HEK293 (cell line): ENCODE measurements around the gene ANO2.

ENCODE experiments used
- REPIN1 ChIP-seq: fragments of 450-650 bp; formaldehyde crosslinking; IDR thresholded peaks from 2 replicates; pipeline ENCODE4 v1.5.1; 2017; ENCODE audit warnings: missing biosample characterization, missing genetic modification characterization, low read depth
- ZNF174 ChIP-seq: fragments of 450-650 bp; formaldehyde crosslinking; IDR thresholded peaks from 2 replicates; pipeline ENCODE4 v1.5.0; 2017; ENCODE audit warnings: missing biosample characterization, mild to moderate bottlenecking, missing genetic modification characterization
- ZNF175 ChIP-seq: fragments of 450-650 bp; formaldehyde crosslinking; IDR thresholded peaks from 2 replicates; pipeline ENCODE4 v1.5.1; 2016; ENCODE audit warnings: missing biosample characterization, missing genetic modification characterization
- ZNF274 ChIP-seq, 2 experiments: fragments of 200-500 bp in 1 of 2; fragments of 450-650 bp in 1 of 2; sonication (Bioruptor generic) in 1 of 2; formaldehyde crosslinking in 1 of 2; IDR thresholded peaks; 2 replicates each; pipeline versions ENCODE4 v1.5.1 to v1.6.1; 2014 to 2016; ENCODE audit warnings: borderline replicate concordance in 1 of 2, inconsistent platforms in 1 of 2, low read length in 1 of 2, missing biosample characterization in 1 of 2, missing genetic modification characterization in 1 of 2
- ZNF362 ChIP-seq: fragments of 450-650 bp; formaldehyde crosslinking; IDR thresholded peaks from 2 replicates; pipeline ENCODE4 v1.5.1; 2016; ENCODE audit warnings: missing biosample characterization, missing genetic modification characterization
- ZNF704 ChIP-seq: fragments of 450-650 bp; formaldehyde crosslinking; IDR thresholded peaks from 2 replicates; pipeline ENCODE4 v1.5.1; 2016; ENCODE audit warnings: missing biosample characterization, missing genetic modification characterization
- ZSCAN5A ChIP-seq: fragments of 450-650 bp; formaldehyde crosslinking; IDR thresholded peaks from 2 replicates; pipeline ENCODE4 v1.5.1; 2016; ENCODE audit warnings: missing biosample characterization, missing genetic modification characterization
- TF ChIP-seq, protein P1 (sequence below): sonication (generic); formaldehyde crosslinking; IDR thresholded peaks from 2 replicates; pipeline ENCODE4 v1.8.1; 2022; ENCODE audit warnings: mild to moderate bottlenecking, moderate library complexity, missing genetic modification reagents
- TF ChIP-seq, protein P2 (sequence below): fragments of 450-650 bp; formaldehyde crosslinking; IDR thresholded peaks from 2 replicates; pipeline ENCODE4 v1.5.1; 2016; ENCODE audit warnings: missing biosample characterization, missing genetic modification characterization

DNA sequence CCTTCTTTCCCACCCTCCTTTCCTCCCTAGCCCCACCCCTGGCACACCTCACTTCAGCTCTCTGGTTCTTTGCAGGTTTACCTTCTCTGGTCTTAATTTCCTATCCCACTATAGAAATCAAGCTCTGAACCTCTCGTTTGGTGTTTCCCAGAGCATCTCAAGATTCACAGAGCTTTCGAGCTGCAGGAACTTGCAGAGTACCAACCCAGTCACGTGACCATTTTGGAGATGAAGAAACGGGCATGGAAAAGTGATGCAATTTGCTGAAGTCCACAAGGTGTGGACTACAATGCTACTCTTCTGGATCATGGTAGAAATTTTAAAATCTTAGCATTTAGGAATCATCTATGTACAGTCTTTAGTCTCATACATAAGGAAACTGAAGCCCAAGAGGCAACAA lies 307.4 kb downstream of the ANO2 start:
- TF ChIP-seq, protein P1, sequence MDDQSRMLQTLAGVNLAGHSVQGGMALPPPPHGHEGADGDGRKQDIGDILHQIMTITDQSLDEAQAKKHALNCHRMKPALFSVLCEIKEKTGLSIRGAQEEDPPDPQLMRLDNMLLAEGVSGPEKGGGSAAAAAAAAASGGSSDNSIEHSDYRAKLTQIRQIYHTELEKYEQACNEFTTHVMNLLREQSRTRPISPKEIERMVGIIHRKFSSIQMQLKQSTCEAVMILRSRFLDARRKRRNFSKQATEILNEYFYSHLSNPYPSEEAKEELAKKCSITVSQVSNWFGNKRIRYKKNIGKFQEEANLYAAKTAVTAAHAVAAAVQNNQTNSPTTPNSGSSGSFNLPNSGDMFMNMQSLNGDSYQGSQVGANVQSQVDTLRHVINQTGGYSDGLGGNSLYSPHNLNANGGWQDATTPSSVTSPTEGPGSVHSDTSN (CRISPR knock-in tag): no peak
- no peak for TF ChIP-seq ZNF274 (IDR thresholded peaks at IDR 0.05; ENCODE audit: low read length)
- TF ChIP-seq ZNF274 (tag by site-specific recombination; IDR thresholded peaks at IDR 0.05; ENCODE audit: borderline replicate concordance): no peak
- no peak for TF ChIP-seq ZSCAN5A (tag by site-specific recombination)
- no peak for TF ChIP-seq ZNF174 (tag by site-specific recombination)
- TF ChIP-seq, protein P2, sequence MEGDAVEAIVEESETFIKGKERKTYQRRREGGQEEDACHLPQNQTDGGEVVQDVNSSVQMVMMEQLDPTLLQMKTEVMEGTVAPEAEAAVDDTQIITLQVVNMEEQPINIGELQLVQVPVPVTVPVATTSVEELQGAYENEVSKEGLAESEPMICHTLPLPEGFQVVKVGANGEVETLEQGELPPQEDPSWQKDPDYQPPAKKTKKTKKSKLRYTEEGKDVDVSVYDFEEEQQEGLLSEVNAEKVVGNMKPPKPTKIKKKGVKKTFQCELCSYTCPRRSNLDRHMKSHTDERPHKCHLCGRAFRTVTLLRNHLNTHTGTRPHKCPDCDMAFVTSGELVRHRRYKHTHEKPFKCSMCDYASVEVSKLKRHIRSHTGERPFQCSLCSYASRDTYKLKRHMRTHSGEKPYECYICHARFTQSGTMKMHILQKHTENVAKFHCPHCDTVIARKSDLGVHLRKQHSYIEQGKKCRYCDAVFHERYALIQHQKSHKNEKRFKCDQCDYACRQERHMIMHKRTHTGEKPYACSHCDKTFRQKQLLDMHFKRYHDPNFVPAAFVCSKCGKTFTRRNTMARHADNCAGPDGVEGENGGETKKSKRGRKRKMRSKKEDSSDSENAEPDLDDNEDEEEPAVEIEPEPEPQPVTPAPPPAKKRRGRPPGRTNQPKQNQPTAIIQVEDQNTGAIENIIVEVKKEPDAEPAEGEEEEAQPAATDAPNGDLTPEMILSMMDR: no peak
- no peak for TF ChIP-seq ZNF704 (tag by site-specific recombination)
- TF ChIP-seq ZNF175 (tag by site-specific recombination): no peak
- no peak for TF ChIP-seq ZNF362 (tag by site-specific recombination)
- TF ChIP-seq REPIN1 (tag by site-specific recombination): no peak
